OCI-LY7 (cell line): ENCODE results near the gene CSNK2A1. TPM values are rescaled to one million over a fixed set of nuclear protein-coding genes. Genes with fewer than 3 reads are reported as not detected.
A peak's percentile ranks its signal among the peaks of the same experiment; 100 is the strongest.

Source experiments
- BruUV-seq: library from RNA; stranded (reverse); fragments of 400-500 nt; replicated peaks from 2 replicates; lab custom pipeline; 2021; lab: Mats Ljungman, UMichigan
- CTCF ChIA-PET: fragments of 300-600 bp; sonication (Branson Sonifier 250); formaldehyde crosslinking; loops from one replicate; lab custom pipeline; 2022; ENCODE audit warnings: antibody characterized with exemption; ENCODE audit not compliant: unreplicated experiment; lab: Charles Lee
- POLR2A ChIA-PET: fragments of 300-600 bp; sonication (Branson Sonifier 250); formaldehyde crosslinking; loops from one replicate; lab custom pipeline; 2022; ENCODE audit warnings: antibody characterized with exemption; lab: Charles Lee
- DNase-seq: peaks from one replicate; pipeline ENCODE4 v3.0.0-alpha.2; 2015; ENCODE audit warnings: low spot score
- H2AFZ ChIP-seq: fragments of 200-600 bp; sonication (generic), shearing (Covaris generic); 2 replicates; pipeline ENCODE4 v1.6.1; 2014; ENCODE audit warnings: mild to moderate bottlenecking, antibody characterized with exemption, low read length, moderate library complexity
- H3K27ac ChIP-seq: fragments of 200-600 bp; sonication (generic); 2 replicates; pipeline ENCODE4 v1.5.1; 2014; ENCODE audit warnings: mixed run types, low read depth, mild to moderate bottlenecking, moderate library complexity, low read length, inconsistent platforms; ENCODE audit not compliant: poor library complexity, severe bottlenecking
- H3K36me3 ChIP-seq: fragments of 200-600 bp; sonication (generic); 2 replicates; pipeline ENCODE4 v1.6.1; 2014; ENCODE audit warnings: mild to moderate bottlenecking, antibody characterized with exemption, low read length, moderate library complexity, mixed read lengths; ENCODE audit not compliant: insufficient read depth
- H3K4me1 ChIP-seq: fragments of 200-600 bp; sonication (generic); 2 replicates; pipeline ENCODE4 v1.5.1; 2014; ENCODE audit warnings: mild to moderate bottlenecking, low read length; ENCODE audit not compliant: insufficient read depth, poor library complexity, severe bottlenecking
- H3K4me2 ChIP-seq: fragments of 200-600 bp; sonication (generic); 2 replicates; pipeline ENCODE4 v1.6.1; 2014; ENCODE audit warnings: mild to moderate bottlenecking, low read length
- H3K4me3 ChIP-seq: fragments of 200-600 bp; sonication (generic); 2 replicates; pipeline ENCODE4 v1.5.1; 2014; ENCODE audit warnings: mild to moderate bottlenecking, low read depth, low read length; ENCODE audit not compliant: poor library complexity, severe bottlenecking
- H3K79me2 ChIP-seq: fragments of 200-600 bp; sonication (generic); 2 replicates; pipeline ENCODE4 v1.6.1; 2016; ENCODE audit warnings: low read depth, mild to moderate bottlenecking, low read length, moderate library complexity, mixed read lengths; ENCODE audit not compliant: insufficient read depth
- H3K9me2 ChIP-seq: fragments of 200-600 bp; sonication (generic); 2 replicates; pipeline ENCODE4 v1.6.1; 2016; ENCODE audit warnings: mild to moderate bottlenecking, low read length, mixed read lengths; ENCODE audit not compliant: insufficient read depth
- H3K9me3 ChIP-seq: fragments of 200-600 bp; sonication (generic); 2 replicates; pipeline ENCODE4 v1.6.1; 2014; ENCODE audit warnings: mild to moderate bottlenecking, mixed run types, low read length, mixed read lengths
- H4K20me1 ChIP-seq: fragments of 200-600 bp; sonication (generic); 2 replicates; pipeline ENCODE4 v1.6.1; 2014; ENCODE audit warnings: mild to moderate bottlenecking, antibody characterized with exemption, low read length, moderate library complexity, mixed read lengths; ENCODE audit not compliant: insufficient read depth
- CTCF ChIP-seq: fragments of 200-600 bp; sonication (generic); conservative IDR thresholded peaks from 2 replicates; pipeline ENCODE4 v1.5.1; 2014; ENCODE audit warnings: mild to moderate bottlenecking, antibody characterized with exemption, low read length, moderate library complexity, mixed read lengths
- EZH2phosphoT487 ChIP-seq: fragments of 200-600 bp; sonication (generic); IDR thresholded peaks from 2 replicates; pipeline ENCODE4 v1.6.1; 2018; ENCODE audit warnings: low read depth, borderline replicate concordance, mild to moderate bottlenecking, mixed run types, antibody characterized with exemption, low read length, moderate library complexity, mixed read lengths
- intact Hi-C: fragments of 100-400 bp; cut with micrococcal nuclease; formaldehyde crosslinking; loops from one replicate; pipeline ENCODE4 v1.10.0; 2022; ENCODE audit not compliant: unreplicated experiment
- total RNA-seq, 2 experiments: library from RNA; depleted of rRNA in 1 of 2; stranded (reverse); fragments of >200 nt in 1 of 2; shearing (Covaris generic) in 1 of 2; gene quantifications; 2 replicates each; pipeline ENCODE4 v1.2.3, GENCODE V29; 2014 to 2022

CSNK2A1 gene
- total RNA-seq, 2 experiments from 2014 or later = 90.8 to 164 TPM

GRCh38 chr20:546353-546752 lies 2.8 kb upstream of the CSNK2A1 start:
- TF ChIP-seq EZH2phosphoT487 (no peak), CTCF (no peak)
- H4K20me1 ChIP-seq = peaks cover 8% of the 10 kb centered on the region
- intact Hi-C loops = loop anchor here (10.0 kb wide), 1 partner anchor 568 kb away; the partner anchor contains the start of gene PSMF1
- H3K4me1 ChIP-seq = peaks cover 18% of the 10 kb centered on the region
- H3K36me3 ChIP-seq = peaks cover 8% of the 10 kb centered on the region
- no peak overlapping the region for H3K4me3 ChIP-seq
- BruUV-seq = no TSS peak
- DNase-seq = no peak
- H3K4me2 ChIP-seq = no peak overlapping the region
- no peak overlapping the region for H2AFZ ChIP-seq
- no peaks in the 10 kb centered on the region for H3K9me2 ChIP-seq
- CTCF ChIA-PET = interaction anchor here (0.6 kb wide), 1 partner anchor 32 kb away, joined by 3 read pairs; no protein-coding TSS in a partner anchor
- H3K79me2 ChIP-seq = peaks cover 21% of the 10 kb centered on the region
- H3K27ac ChIP-seq = no peak overlapping the region
- POLR2A ChIA-PET = no interaction called here
- no peaks in the 10 kb centered on the region for H3K9me3 ChIP-seq

- TF ChIP-seq EZH2phosphoT487 = no peak
- H3K4me3 ChIP-seq = peak overlapping the region; percentile 89
- intact Hi-C loops = loop anchor here (5.0 to 10.0 kb wide), 2 partner anchors 103 to 571 kb away; partner anchors contain the start of gene PSMF1
- no TSS peak for BruUV-seq
- peaks cover 15% of the 10 kb centered on the region for H4K20me1 ChIP-seq
- ChIA-PET CTCF (interaction anchor here (0.6 to 2.0 kb wide), 2 partner anchors 101 to 194 kb away, joined by 4 to 10 read pairs; no protein-coding TSS in a partner anchor), POLR2A (interaction anchor here (0.7 to 3.5 kb wide), 5 partner anchors 9 to 182 kb away, joined by 3 to 12 read pairs (median 5); no protein-coding TSS in a partner anchor)
- H3K4me2 ChIP-seq = peak overlapping the region; percentile 56
- H3K4me1 ChIP-seq = peaks cover 29% of the 10 kb centered on the region
- H3K79me2 ChIP-seq = peaks cover 42% of the 10 kb centered on the region
- H3K27ac ChIP-seq = peak overlapping the region; percentile 68
- H3K9me2 ChIP-seq = no peaks in the 10 kb centered on the region
- peak overlapping the region; percentile 93 for H2AFZ ChIP-seq
- peaks cover 10% of the 10 kb centered on the region; the same call in 1 of the 2 replicates for H3K9me3 ChIP-seq
- no peak for DNase-seq
- H3K36me3 ChIP-seq = peaks cover 29% of the 10 kb centered on the region
Observed at GRCh38 chr20:544153-544725, 649 bp upstream of the CSNK2A1 start.

GRCh38 chr20:542777-543368 lies 717 bp downstream of the CSNK2A1 start:
- peak overlapping the region; percentile 68 for H3K27ac ChIP-seq
- CTCF ChIA-PET = interaction anchor here (2.0 kb wide), 1 partner anchor 103 kb away, joined by 10 read pairs; no protein-coding TSS in a partner anchor
- DNase-seq = peak; percentile 71
- H4K20me1 ChIP-seq = peaks cover 26% of the 10 kb centered on the region
- peak overlapping the region; percentile 77 for H3K4me2 ChIP-seq
- H3K4me1 ChIP-seq = peaks cover 29% of the 10 kb centered on the region
- intact Hi-C loops = loop anchor here (5.0 to 10.0 kb wide), 2 partner anchors 104 to 572 kb away; partner anchors contain the start of gene PSMF1
- no TSS peak for BruUV-seq
- H3K4me3 ChIP-seq = peak overlapping the region; percentile 89
- peaks cover 41% of the 10 kb centered on the region for H3K36me3 ChIP-seq
- POLR2A ChIA-PET = interaction anchor here (0.6 to 3.5 kb wide), 5 partner anchors 8 to 187 kb away, joined by 3 to 12 read pairs (median 3); no protein-coding TSS in a partner anchor
- peak overlapping the region; percentile 93; the same call in 1 of the 2 replicates for H2AFZ ChIP-seq
- TF ChIP-seq EZH2phosphoT487 = no peak
- TF ChIP-seq CTCF = no peak
- peaks cover 10% of the 10 kb centered on the region; the same call in 1 of the 2 replicates for H3K9me3 ChIP-seq
- peaks cover 56% of the 10 kb centered on the region for H3K79me2 ChIP-seq
- H3K9me2 ChIP-seq = no peaks in the 10 kb centered on the region
